ENCODE measurements around the gene ZDHHC7.

- TF ChIP-seq POLR2A (IDR thresholded peaks at IDR 0.05; ENCODE audit: low read length) (no peak), GATA1 (IDR thresholded peaks at IDR 0.05; ENCODE audit: low read depth, low read length) (no peak)
These were observed 62.3 kb downstream of the ZDHHC7 start for GRCh38 chr16:84948851-84949610.

All from erythroblast (primary cell).